ENCODE results near the gene SAMM50.
A peak's percentile ranks its signal among the peaks of the same experiment; 100 is the strongest.

The SAMM50 gene

GRCh38 chr22:43951391-43951790 is 3.9 kb upstream of the SAMM50 start:
- Histone ChIP-seq H3K9ac (ENCODE audit: low read length) (no peak overlapping the region), H3K9me3 (replicated peaks; ENCODE audit: insufficient read depth, low read length) (no peaks in the 10 kb centered on the region), H3K9me2 (replicated peaks; ENCODE audit: insufficient read depth, low read length) (no peaks in the 10 kb centered on the region)

GRCh38 chr22:43951966-43952365 is 3.3 kb upstream of the SAMM50 start:
- Histone ChIP-seq H3K4me3 (ENCODE audit: low read length) (no peak overlapping the region), H3F3A (ENCODE audit: insufficient read depth, low read length) (no peaks in the 10 kb centered on the region; the same call in 1 of the 2 replicates), H3K9me2 (replicated peaks; ENCODE audit: insufficient read depth, low read length) (no peaks in the 10 kb centered on the region), H3K4me1 (ENCODE audit: low read length) (peaks cover 5% of the 10 kb centered on the region; the same call in 1 of the 2 replicates), H3K9ac (ENCODE audit: low read length) (no peak overlapping the region), H3K27me3 (replicated peaks; ENCODE audit: insufficient read depth, low read length) (peaks cover 26% of the 10 kb centered on the region), H3K27ac (ENCODE audit: low read length) (no peak overlapping the region), H2AFZ (ENCODE audit: low read length) (no peak overlapping the region), H3K36me3 (replicated peaks; ENCODE audit: insufficient read depth, low read length) (no peaks in the 10 kb centered on the region), H3K9me3 (replicated peaks; ENCODE audit: insufficient read depth, low read length) (no peaks in the 10 kb centered on the region), H3K4me2 (ENCODE audit: low read depth, low read length) (no peak overlapping the region), H4K20me1 (ENCODE audit: insufficient read depth, low read length) (no peaks in the 10 kb centered on the region), H3K79me2 (ENCODE audit: low read length) (peaks cover 18% of the 10 kb centered on the region)
- no peak for DNase-seq
- TF ChIP-seq EZH2 (optimal IDR thresholded peaks at IDR 0.05; ENCODE audit: low read depth, low read length) (no peak), EZH2phosphoT487 (IDR thresholded peaks at IDR 0.05; ENCODE audit: low read length) (no peak), CTCF (IDR thresholded peaks at IDR 0.05; ENCODE audit: low read length) (no peak)

More at GRCh38 chr22:43951391-43951790, 3.9 kb upstream of the SAMM50 start:
- no peak overlapping the region for H3K27ac ChIP-seq (ENCODE audit: low read length)
- no peak overlapping the region for H3K4me2 ChIP-seq (ENCODE audit: low read depth, low read length)
- peaks cover 3% of the 10 kb centered on the region; the same call in 1 of the 2 replicates for H3K4me1 ChIP-seq (ENCODE audit: low read length)
- no peaks in the 10 kb centered on the region for H4K20me1 ChIP-seq (ENCODE audit: insufficient read depth, low read length)
- H3K79me2 ChIP-seq (ENCODE audit: low read length), result peaks cover 12% of the 10 kb centered on the region
- no peak overlapping the region for H2AFZ ChIP-seq (ENCODE audit: low read length)
- no peak for DNase-seq
- peaks cover 29% of the 10 kb centered on the region for H3K27me3 ChIP-seq (replicated peaks; ENCODE audit: insufficient read depth, low read length)
- H3F3A ChIP-seq (ENCODE audit: insufficient read depth, low read length), result no peaks in the 10 kb centered on the region; the same call in 1 of the 2 replicates
- H3K4me3 ChIP-seq (ENCODE audit: low read length), result no peak overlapping the region
- no peak for TF ChIP-seq EZH2 (optimal IDR thresholded peaks at IDR 0.05; ENCODE audit: low read depth, low read length)
- TF ChIP-seq EZH2phosphoT487 (IDR thresholded peaks at IDR 0.05; ENCODE audit: low read length), result no peak
- TF ChIP-seq CTCF (IDR thresholded peaks at IDR 0.05; ENCODE audit: low read length), result no peak
- no peaks in the 10 kb centered on the region for H3K36me3 ChIP-seq (replicated peaks; ENCODE audit: insufficient read depth, low read length)

- Histone ChIP-seq H4K20me1 (ENCODE audit: insufficient read depth, low read length) (no peaks in the 10 kb centered on the region), H3K4me1 (ENCODE audit: low read length) (peaks cover 5% of the 10 kb centered on the region; the same call in 1 of the 2 replicates), H3F3A (ENCODE audit: insufficient read depth, low read length) (no peaks in the 10 kb centered on the region; the same call in 1 of the 2 replicates), H3K9ac (ENCODE audit: low read length) (peak overlapping the region; percentile 77; the same call in 1 of the 2 replicates), H3K27ac (ENCODE audit: low read length) (no peak overlapping the region), H2AFZ (ENCODE audit: low read length) (peak overlapping the region; percentile 69), H3K79me2 (ENCODE audit: low read length) (peaks cover 24% of the 10 kb centered on the region), H3K36me3 (replicated peaks; ENCODE audit: insufficient read depth, low read length) (no peaks in the 10 kb centered on the region), H3K4me2 (ENCODE audit: low read depth, low read length) (peak overlapping the region; percentile 74), H3K4me3 (ENCODE audit: low read length) (peak overlapping the region; percentile 95), H3K27me3 (replicated peaks; ENCODE audit: insufficient read depth, low read length) (peaks cover 17% of the 10 kb centered on the region; the same call in 1 of the 2 replicates), H3K9me3 (replicated peaks; ENCODE audit: insufficient read depth, low read length) (no peaks in the 10 kb centered on the region), H3K9me2 (replicated peaks; ENCODE audit: insufficient read depth, low read length) (no peaks in the 10 kb centered on the region)
- DNase-seq, result no peak
- TF ChIP-seq EZH2 (optimal IDR thresholded peaks at IDR 0.05; ENCODE audit: low read depth, low read length) (no peak), CTCF (IDR thresholded peaks at IDR 0.05; ENCODE audit: low read length) (no peak), EZH2phosphoT487 (IDR thresholded peaks at IDR 0.05; ENCODE audit: low read length) (no peak)
Observed at GRCh38 chr22:43953988-43954785, 1.1 kb upstream of the SAMM50 start.
